GM12878 (cell line): ENCODE results near the gene RHAG. TPM values are rescaled to one million over a fixed set of nuclear protein-coding genes. Genes with fewer than 3 reads are reported as not detected.

ENCODE experiments used
- ATAC-seq: fragments of 200-7000 bp; cut with Tn5 transposase; 3 replicates; pipeline ENCODE4 v1.9.1; 2020; ENCODE audit warnings: mild to moderate bottlenecking, moderate library complexity
- BruUV-seq: library from RNA; stranded (reverse); fragments of 400-500 nt; replicated peaks from 2 replicates; lab custom pipeline; 2021; lab: Mats Ljungman, UMichigan
- CTCF ChIA-PET: fragments of 300-600 bp; sonication (Branson Sonifier 250); formaldehyde crosslinking; extraction: SDS; loops from one replicate; lab custom pipeline; 2021; ENCODE audit warnings: inconsistent platforms; lab: Yijun Ruan, JAX
- POLR2A ChIA-PET: fragments of 350-600 bp; formaldehyde crosslinking; extraction: SDS; loops from one replicate; lab custom pipeline; 2021; ENCODE audit warnings: inconsistent platforms; lab: Charles Lee
- RAD21 ChIA-PET: fragments of 300-600 bp; sonication (Branson Sonifier 250); formaldehyde crosslinking; loops from one replicate; lab custom pipeline; 2023; ENCODE audit warnings: antibody characterized with exemption; ENCODE audit not compliant: unreplicated experiment; lab: Charles Lee
- SMC1A ChIA-PET: fragments of 300-600 bp; sonication (Branson Sonifier 250); formaldehyde crosslinking; loops from one replicate; lab custom pipeline; 2023; ENCODE audit not compliant: unreplicated experiment, uncharacterized antibody; lab: Charles Lee
- DNase-seq: peaks from one replicate; pipeline ENCODE4 v3.0.0-alpha.2; 2011; ENCODE audit warnings: low read depth, low spot score
- FAIRE-seq: peaks from 3 replicates; lab custom pipeline; 2011; peaks lifted over from hg19 to GRCh38; lab: Jason Lieb, UNC
- H2AFZ ChIP-seq: 2 replicates; pipeline ENCODE4 v1.6.0; 2011; ENCODE audit warnings: low read depth, low read length, control low read depth; ENCODE audit not compliant: control insufficient read depth
- H3K27ac ChIP-seq: 2 replicates; pipeline ENCODE4 v1.5.1; 2011; ENCODE audit warnings: control low read depth; ENCODE audit not compliant: control insufficient read depth, insufficient read depth
- H3K27me3 ChIP-seq, 2 experiments: replicated peaks in 1 of 2; 2 replicates each; pipeline versions ENCODE4 v1.6.0 to v1.6.1; 2011; ENCODE audit warnings: low read length in 1 of 2; ENCODE audit not compliant: control insufficient read depth in 2 of 2, insufficient read depth in 2 of 2
- H3K36me3 ChIP-seq, 2 experiments: 2 replicates each; pipeline ENCODE4 v1.5.1; 2011; ENCODE audit warnings: low read length in 1 of 2; ENCODE audit not compliant: control insufficient read depth in 2 of 2, insufficient read depth in 2 of 2
- H3K4me1 ChIP-seq: 2 replicates; pipeline ENCODE4 v1.6.1; 2011; ENCODE audit warnings: mild to moderate bottlenecking, low read length, moderate library complexity, mixed read lengths; ENCODE audit not compliant: control insufficient read depth, insufficient read depth
- H3K4me2 ChIP-seq: 2 replicates; pipeline ENCODE4 v1.6.0; 2011; ENCODE audit warnings: control low read depth; ENCODE audit not compliant: control insufficient read depth, insufficient read depth
- H3K4me3 ChIP-seq: fragments of 200-600 bp; sonication (generic); 2 replicates; pipeline ENCODE4 v1.5.1; 2016
- H3K79me2 ChIP-seq: 2 replicates; pipeline ENCODE4 v1.6.0; 2011; ENCODE audit warnings: low read length; ENCODE audit not compliant: control insufficient read depth, insufficient read depth
- H3K9ac ChIP-seq: 2 replicates; pipeline ENCODE4 v1.8.0; 2011; ENCODE audit warnings: low read length, control low read depth, mixed read lengths; ENCODE audit not compliant: control insufficient read depth, insufficient read depth
- H3K9me3 ChIP-seq: replicated peaks from 3 replicates; pipeline ENCODE4 v1.5.1; 2011; ENCODE audit warnings: mild to moderate bottlenecking, low read length; ENCODE audit not compliant: control insufficient read depth, insufficient read depth
- H4K20me1 ChIP-seq: 2 replicates; pipeline ENCODE4 v1.6.0; 2011; ENCODE audit not compliant: control insufficient read depth, insufficient read depth
- CBX5 ChIP-seq: sonication (generic); IDR thresholded peaks from 2 replicates; pipeline ENCODE4 v1.6.1; 2016; ENCODE audit warnings: low read depth, moderate library complexity, mild to moderate bottlenecking, inconsistent platforms
- HSF1 ChIP-seq: fragments of 150-350 bp; IDR thresholded peaks from 2 replicates; pipeline ENCODE4 v1.6.1; 2014; ENCODE audit warnings: mild to moderate bottlenecking, low read depth, low read length
- RAD51 ChIP-seq: fragments of 450-650 bp; IDR thresholded peaks from 2 replicates; pipeline ENCODE4 v1.6.1; 2016; ENCODE audit warnings: moderate library complexity, mild to moderate bottlenecking, inconsistent platforms
- SMAD5 ChIP-seq: IDR thresholded peaks from 2 replicates; pipeline ENCODE4 v1.6.1; 2016; ENCODE audit warnings: antibody characterized with exemption, low read depth
- TCF7 ChIP-seq: IDR thresholded peaks from 2 replicates; pipeline ENCODE4 v1.6.1; 2014; ENCODE audit warnings: antibody characterized with exemption, borderline replicate concordance
- ZNF274 ChIP-seq: IDR thresholded peaks from one replicate; pipeline ENCODE4 v1.8.0; 2011; ENCODE audit not compliant: insufficient read length, insufficient read depth
- WGBS: methylation state at CpG from one replicate; pipeline ENCODE4 v1.1.6; 2016; ENCODE audit warnings: low lambda C conversion rate; ENCODE audit not compliant: insufficient replicate concordance, insufficient coverage; ENCODE audit errors: missing lambda C conversion rate; 5-methylcytosine and 5-hydroxymethylcytosine counted together
- in situ Hi-C: fragments of 300-500 bp; cut with MboI; formaldehyde crosslinking; loops from 9 replicates; pipeline ENCODE4 v1.14.3; 2018; ENCODE audit warnings: mixed read lengths
- intact Hi-C: fragments of 100-400 bp; cut with micrococcal nuclease; formaldehyde crosslinking; loops from one replicate; pipeline ENCODE4 v1.14.2; 2022; ENCODE audit not compliant: unreplicated experiment
- polyA plus RNA-seq, 11 experiments: library from polyadenylated mRNA; depleted of rRNA in 4 of 11; unstranded in 6 of 11; stranded (reverse) in 5 of 11; fragments of >200 nt; fragmentation: Nextera tagmentation in 4 of 11; fragmentation: Illumina TruSeq in 1 of 11; extraction: Ambion mirVana in 4 of 11; extraction: Trizol in 1 of 11; gene quantifications; 1 replicate in 1 of 11; 2 replicates in 10 of 11; pipeline versions ENCODE4 v1.2.1 to v1.2.3, GENCODE V29; 2011 to 2016; ENCODE audit warnings: inconsistent platforms in 2 of 11, missing spikeins in 2 of 11, low read depth in 1 of 11
- total RNA-seq, 4 experiments: library from RNA; depleted of rRNA in 3 of 4; stranded (reverse); fragments of >200 nt in 3 of 4; fragmentation: Illumina TruSeq in 1 of 4; extraction: Trizol in 1 of 4; gene quantifications; 2 replicates each; pipeline versions ENCODE4 v1.2.1 to v1.2.3, GENCODE V29; 2013 to 2021
- TF ChIP-seq, protein P1 (sequence below), 3 experiments: IDR thresholded peaks in 2 of 3; conservative IDR thresholded peaks in 1 of 3; 2 replicates each; pipeline ENCODE4 v1.5.1; 2011; ENCODE audit warnings: low read depth in 3 of 3, low read length in 3 of 3, mild to moderate bottlenecking in 3 of 3, control low read depth in 2 of 3, moderate library complexity in 2 of 3, inconsistent platforms in 1 of 3, mixed read lengths in 1 of 3; ENCODE audit not compliant: control insufficient read depth in 2 of 3, insufficient read depth in 1 of 3; ENCODE audit errors: extremely low read depth in 1 of 3
- TF ChIP-seq, protein P2 (sequence below): fragments of 150-350 bp; IDR thresholded peaks from 2 replicates; pipeline ENCODE4 v1.6.1; 2016; ENCODE audit warnings: low read depth, low read length

Gene RHAG
- total and polyA plus RNA-seq, 10 of the 15 experiments (the other 5 are each of a cell fraction or from before 2014, with no cell fraction given): 0.06 to 0.18 (median 0.10) TPM; not detected in 6

- ATAC-seq: no peak
Measured at GRCh38 chr6:49626811-49627210, 9.8 kb downstream of the RHAG start.

GRCh38 chr6:49618257-49618656 is 18.4 kb downstream of the RHAG start:
- H3K4me1 ChIP-seq: no peaks in the 10 kb centered on the region
- intact Hi-C loops: no loop called here
- no peak overlapping the region for H2AFZ ChIP-seq
- ATAC-seq: no peak
- H3K4me2 ChIP-seq: no peak overlapping the region
- POLR2A ChIA-PET: no interaction called here
- no TSS peak for BruUV-seq
- no peaks in the 10 kb centered on the region for H3K27me3 ChIP-seq
- RAD21 ChIA-PET: no interaction called here
- DNase-seq: no peak
- H3K36me3 ChIP-seq: no peaks in the 10 kb centered on the region
- no peaks in the 10 kb centered on the region for H4K20me1 ChIP-seq
- H3K79me2 ChIP-seq: no peaks in the 10 kb centered on the region
- in situ Hi-C loops: no loop called here
- no peak overlapping the region for H3K4me3 ChIP-seq
- no peak for FAIRE-seq
- H3K9me3 ChIP-seq: no peaks in the 10 kb centered on the region
- no peak overlapping the region for H3K27ac ChIP-seq
- SMC1A ChIA-PET: interaction anchor here (1.5 kb wide), 1 partner anchor 86 kb away, joined by 4 read pairs; no protein-coding TSS in a partner anchor
- H3K9ac ChIP-seq: no peak overlapping the region
- CTCF ChIA-PET: no interaction called here
- TF ChIP-seq SMAD5 (no peak), ZNF274 (no peak), TCF7 (no peak), HSF1 (no peak), RAD51 (no peak)
- TF ChIP-seq, protein P1, sequence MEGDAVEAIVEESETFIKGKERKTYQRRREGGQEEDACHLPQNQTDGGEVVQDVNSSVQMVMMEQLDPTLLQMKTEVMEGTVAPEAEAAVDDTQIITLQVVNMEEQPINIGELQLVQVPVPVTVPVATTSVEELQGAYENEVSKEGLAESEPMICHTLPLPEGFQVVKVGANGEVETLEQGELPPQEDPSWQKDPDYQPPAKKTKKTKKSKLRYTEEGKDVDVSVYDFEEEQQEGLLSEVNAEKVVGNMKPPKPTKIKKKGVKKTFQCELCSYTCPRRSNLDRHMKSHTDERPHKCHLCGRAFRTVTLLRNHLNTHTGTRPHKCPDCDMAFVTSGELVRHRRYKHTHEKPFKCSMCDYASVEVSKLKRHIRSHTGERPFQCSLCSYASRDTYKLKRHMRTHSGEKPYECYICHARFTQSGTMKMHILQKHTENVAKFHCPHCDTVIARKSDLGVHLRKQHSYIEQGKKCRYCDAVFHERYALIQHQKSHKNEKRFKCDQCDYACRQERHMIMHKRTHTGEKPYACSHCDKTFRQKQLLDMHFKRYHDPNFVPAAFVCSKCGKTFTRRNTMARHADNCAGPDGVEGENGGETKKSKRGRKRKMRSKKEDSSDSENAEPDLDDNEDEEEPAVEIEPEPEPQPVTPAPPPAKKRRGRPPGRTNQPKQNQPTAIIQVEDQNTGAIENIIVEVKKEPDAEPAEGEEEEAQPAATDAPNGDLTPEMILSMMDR (IDR thresholded peaks at IDR 0.05 in 2 of 3, conservative IDR thresholded peaks at IDR 0.05 in 1 of 3; ENCODE audit: control insufficient read depth in 2 of 3, extremely low read depth in 1 of 3, insufficient read depth in 1 of 3, low read depth in 3 of 3, low read length in 3 of 3): no peak

More at GRCh38 chr6:49626811-49627210, 9.8 kb downstream of the RHAG start:
- Histone ChIP-seq H3K9ac (no peak overlapping the region), H3K4me2 (no peak overlapping the region), H3K79me2 (no peaks in the 10 kb centered on the region), H2AFZ (no peak overlapping the region), H4K20me1 (no peaks in the 10 kb centered on the region), H3K9me3 (no peaks in the 10 kb centered on the region), H3K4me1 (no peaks in the 10 kb centered on the region), H3K4me3 (no peak overlapping the region), H3K36me3 (no peaks in the 10 kb centered on the region), H3K27ac (no peak overlapping the region), H3K27me3 (no peaks in the 10 kb centered on the region)
- ChIA-PET RAD21 (no interaction called here), SMC1A (interaction anchor here (1.3 kb wide), 1 partner anchor 222 kb away, joined by 3 read pairs; no protein-coding TSS in a partner anchor), CTCF (interaction anchor here (0.8 kb wide), 1 partner anchor 222 kb away, joined by 4 read pairs; no protein-coding TSS in a partner anchor), POLR2A (no interaction called here)
- 9% methylated on average over 3 of the region's 3 CpGs for WGBS
- FAIRE-seq: no peak
- BruUV-seq: no TSS peak
- TF ChIP-seq CBX5: no peak
- TF ChIP-seq, protein P2, sequence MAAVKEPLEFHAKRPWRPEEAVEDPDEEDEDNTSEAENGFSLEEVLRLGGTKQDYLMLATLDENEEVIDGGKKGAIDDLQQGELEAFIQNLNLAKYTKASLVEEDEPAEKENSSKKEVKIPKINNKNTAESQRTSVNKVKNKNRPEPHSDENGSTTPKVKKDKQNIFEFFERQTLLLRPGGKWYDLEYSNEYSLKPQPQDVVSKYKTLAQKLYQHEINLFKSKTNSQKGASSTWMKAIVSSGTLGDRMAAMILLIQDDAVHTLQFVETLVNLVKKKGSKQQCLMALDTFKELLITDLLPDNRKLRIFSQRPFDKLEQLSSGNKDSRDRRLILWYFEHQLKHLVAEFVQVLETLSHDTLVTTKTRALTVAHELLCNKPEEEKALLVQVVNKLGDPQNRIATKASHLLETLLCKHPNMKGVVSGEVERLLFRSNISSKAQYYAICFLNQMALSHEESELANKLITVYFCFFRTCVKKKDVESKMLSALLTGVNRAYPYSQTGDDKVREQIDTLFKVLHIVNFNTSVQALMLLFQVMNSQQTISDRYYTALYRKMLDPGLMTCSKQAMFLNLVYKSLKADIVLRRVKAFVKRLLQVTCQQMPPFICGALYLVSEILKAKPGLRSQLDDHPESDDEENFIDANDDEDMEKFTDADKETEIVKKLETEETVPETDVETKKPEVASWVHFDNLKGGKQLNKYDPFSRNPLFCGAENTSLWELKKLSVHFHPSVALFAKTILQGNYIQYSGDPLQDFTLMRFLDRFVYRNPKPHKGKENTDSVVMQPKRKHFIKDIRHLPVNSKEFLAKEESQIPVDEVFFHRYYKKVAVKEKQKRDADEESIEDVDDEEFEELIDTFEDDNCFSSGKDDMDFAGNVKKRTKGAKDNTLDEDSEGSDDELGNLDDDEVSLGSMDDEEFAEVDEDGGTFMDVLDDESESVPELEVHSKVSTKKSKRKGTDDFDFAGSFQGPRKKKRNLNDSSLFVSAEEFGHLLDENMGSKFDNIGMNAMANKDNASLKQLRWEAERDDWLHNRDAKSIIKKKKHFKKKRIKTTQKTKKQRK: no peak
- in situ Hi-C loops: no loop called here
- intact Hi-C loops: no loop called here
- DNase-seq: no peak
